Fibroblast of skin of right biceps (primary cell): ENCODE data around the gene CAPN14.
"Not testable (repeated sequence)": the region's sequence is repeated elsewhere in the genome, so short reads cannot be mapped to it uniquely, and the experiment has no call there.

ENCODE experiments used
- DNase-seq: peaks from one replicate; pipeline ENCODE4 v3.0.0-alpha.2; 2013

The CAPN14 gene

GRCh38 chr2:31192851-31193392 is 24.4 kb downstream of the CAPN14 start:
- no peak for DNase-seq

- DNase-seq, result no peak
Observed at GRCh38 chr2:31192396-31192795, 24.9 kb downstream of the CAPN14 start.

- no peak for DNase-seq
Observed at GRCh38 chr2:31191931-31192330, 25.4 kb downstream of the CAPN14 start.

- no peak for DNase-seq
Observed at GRCh38 chr2:31190188-31190587, 27.1 kb downstream of the CAPN14 start.

GRCh38 chr2:31189141-31189540 is 28.2 kb downstream of the CAPN14 start:
- no peak for DNase-seq

GRCh38 chr2:31188131-31188530 is 29.2 kb downstream of the CAPN14 start:
- DNase-seq, result no peak

GRCh38 chr2:31187166-31187565 is 30.1 kb downstream of the CAPN14 start:
- DNase-seq, result no peak

- not testable (repeated sequence) for DNase-seq
Observed at GRCh38 chr2:31183973-31184372, 33.3 kb downstream of the CAPN14 start.

- no peak for DNase-seq
Observed at GRCh38 chr2:31176742-31177141, 40.6 kb downstream of the CAPN14 start.

- no peak for DNase-seq
Observed at GRCh38 chr2:31171142-31171541, 46.2 kb downstream of the CAPN14 start.

- peak; percentile 64 for DNase-seq
Observed at GRCh38 chr2:31170071-31170698, 47.1 kb downstream of the CAPN14 start.

GRCh38 chr2:31168291-31168690 is 49.0 kb downstream of the CAPN14 start:
- peak; percentile 21 for DNase-seq

GRCh38 chr2:31166925-31167324 is 50.4 kb downstream of the CAPN14 start:
- DNase-seq, result no peak

- no peak for DNase-seq
Observed at GRCh38 chr2:31163011-31163539, 54.2 kb downstream of the CAPN14 start.

- DNase-seq, result no peak
Observed at GRCh38 chr2:31161637-31162036, 55.7 kb downstream of the CAPN14 start.

GRCh38 chr2:31151501-31151900 is 65.8 kb downstream of the CAPN14 start:
- DNase-seq, result no peak

- no peak for DNase-seq
Observed at GRCh38 chr2:31150120-31150670, 67.1 kb downstream of the CAPN14 start.

- peak; percentile 21 for DNase-seq
Observed at GRCh38 chr2:31148514-31148913, 68.8 kb downstream of the CAPN14 start.

GRCh38 chr2:31147645-31148044 is 69.7 kb downstream of the CAPN14 start:
- DNase-seq, result no peak

- peak; percentile 45 for DNase-seq
Observed at GRCh38 chr2:31142110-31142509, 75.2 kb downstream of the CAPN14 start.

GRCh38 chr2:31141443-31142085 is 75.8 kb downstream of the CAPN14 start:
- peak; percentile 72 for DNase-seq

- DNase-seq, result peak; percentile 64
Observed at GRCh38 chr2:31140151-31140550, 77.2 kb downstream of the CAPN14 start.

GRCh38 chr2:31139671-31140070 is 77.6 kb downstream of the CAPN14 start:
- no peak for DNase-seq
